ENCODE data around the gene PHACTR3. TPM values are rescaled to one million over a fixed set of nuclear protein-coding genes. Genes with fewer than 3 reads are reported as not detected.

Gene PHACTR3
- not detected in 2 replicates for total RNA-seq

DNA sequence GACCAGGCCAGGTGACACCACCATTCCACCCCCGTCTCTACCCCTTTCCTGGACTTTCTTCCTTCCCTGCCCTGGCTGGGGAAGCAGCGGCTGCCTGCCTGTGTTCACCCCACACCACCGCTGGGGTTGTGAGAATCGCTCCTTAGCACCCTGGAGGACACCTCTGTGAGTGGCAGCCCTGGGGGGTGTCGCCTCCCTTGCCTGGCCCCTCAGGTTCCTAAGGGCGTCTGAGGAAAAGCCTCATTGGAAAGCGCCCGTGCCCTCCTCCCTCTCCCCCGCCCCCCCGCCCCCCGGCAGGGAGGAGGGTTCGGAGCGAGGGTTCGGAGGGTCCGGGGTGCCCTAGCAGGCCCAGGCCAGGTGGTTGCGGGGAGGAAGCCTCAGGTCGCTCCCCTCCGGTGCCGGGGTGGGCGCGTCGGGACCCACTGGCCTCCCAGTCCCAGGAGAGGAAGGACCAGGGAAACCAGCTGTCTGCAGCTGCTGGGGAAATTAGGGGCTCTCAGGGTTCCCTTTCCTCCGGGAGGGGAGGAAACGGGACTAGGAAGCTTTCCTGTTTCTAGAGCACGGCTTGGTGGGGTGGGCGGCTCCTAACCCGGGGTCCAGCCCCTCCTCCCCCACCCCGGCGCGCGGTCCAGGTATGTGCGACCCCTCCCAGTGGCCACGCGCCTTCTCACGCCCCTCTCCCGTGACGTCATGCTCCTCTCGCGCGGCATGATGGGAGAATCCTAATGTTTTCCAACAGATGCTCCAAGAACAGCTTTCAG lies at the start of gene PHACTR3:
Gene PHACTR3, plus strand, starts transcription at position 760 of the 761 bp plus-strand sequence. CDS start 475 bp downstream, outside the sequence.

All from bronchus fibroblast of lung (primary cell).